B cell (primary cell): Measurements from ENCODE around the gene MYO5C.
"Not testable (repeated sequence)": the region's sequence is repeated elsewhere in the genome, so short reads cannot be mapped to it uniquely, and the experiment has no call there.

Experiments
- CTCF ChIP-seq: fragments of 200-600 bp; IDR thresholded peaks from one replicate; pipeline ENCODE4 v1.8.0; 2022; ENCODE audit warnings: antibody characterized with exemption, mild to moderate bottlenecking
- EZH2 ChIP-seq: IDR thresholded peaks from 2 replicates; pipeline ENCODE4 v1.6.1; 2012; ENCODE audit warnings: borderline replicate concordance, low read depth, mild to moderate bottlenecking, moderate library complexity, low read length; ENCODE audit not compliant: insufficient read depth, poor library complexity, severe bottlenecking

- TF ChIP-seq CTCF, EZH2: not testable (repeated sequence)
Measured at GRCh38 chr15:52238989-52239525, 56.5 kb downstream of the MYO5C start.
